PC-3 (cell line): ENCODE measurements around the gene KIF13A.

Experiments
- EZH2 ChIP-seq: fragments of 300-600 bp; sonication (generic); IDR thresholded peaks from one replicate; pipeline ENCODE4 v1.6.1; 2017; ENCODE audit warnings: antibody characterized with exemption, mild to moderate bottlenecking, low read length; ENCODE audit not compliant: unreplicated experiment
- EZH2phosphoT487 ChIP-seq: fragments of 300-600 bp; sonication (generic); IDR thresholded peaks from 2 replicates; pipeline ENCODE4 v1.6.1; 2018; ENCODE audit warnings: mild to moderate bottlenecking, antibody characterized with exemption, low read length, borderline replicate concordance
- TF ChIP-seq, protein P1 (sequence below): fragments of 300-600 bp; sonication (generic); conservative IDR thresholded peaks from 2 replicates; pipeline ENCODE4 v1.5.1; 2017; ENCODE audit warnings: antibody characterized with exemption, low read depth, mild to moderate bottlenecking, low read length

DNA sequence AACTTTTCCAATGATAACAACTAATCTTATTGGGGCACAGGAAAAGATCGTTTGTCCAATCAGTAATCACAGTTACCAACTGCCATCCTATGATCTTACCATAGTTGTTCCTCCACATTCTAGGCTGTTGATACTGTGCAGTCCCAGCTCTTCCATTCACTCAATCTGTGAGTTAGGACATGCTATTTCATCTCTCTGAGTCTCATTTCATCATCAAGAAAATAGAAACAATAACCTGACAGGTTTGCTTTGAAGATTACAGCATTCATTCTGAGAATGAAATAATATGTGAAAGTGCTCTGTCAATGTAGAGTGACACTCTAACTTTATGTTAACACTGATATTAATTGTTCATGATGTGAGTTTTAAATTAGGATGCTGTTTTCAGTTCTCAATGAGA is 89.8 kb downstream of the KIF13A start:
- TF ChIP-seq, protein P1, sequence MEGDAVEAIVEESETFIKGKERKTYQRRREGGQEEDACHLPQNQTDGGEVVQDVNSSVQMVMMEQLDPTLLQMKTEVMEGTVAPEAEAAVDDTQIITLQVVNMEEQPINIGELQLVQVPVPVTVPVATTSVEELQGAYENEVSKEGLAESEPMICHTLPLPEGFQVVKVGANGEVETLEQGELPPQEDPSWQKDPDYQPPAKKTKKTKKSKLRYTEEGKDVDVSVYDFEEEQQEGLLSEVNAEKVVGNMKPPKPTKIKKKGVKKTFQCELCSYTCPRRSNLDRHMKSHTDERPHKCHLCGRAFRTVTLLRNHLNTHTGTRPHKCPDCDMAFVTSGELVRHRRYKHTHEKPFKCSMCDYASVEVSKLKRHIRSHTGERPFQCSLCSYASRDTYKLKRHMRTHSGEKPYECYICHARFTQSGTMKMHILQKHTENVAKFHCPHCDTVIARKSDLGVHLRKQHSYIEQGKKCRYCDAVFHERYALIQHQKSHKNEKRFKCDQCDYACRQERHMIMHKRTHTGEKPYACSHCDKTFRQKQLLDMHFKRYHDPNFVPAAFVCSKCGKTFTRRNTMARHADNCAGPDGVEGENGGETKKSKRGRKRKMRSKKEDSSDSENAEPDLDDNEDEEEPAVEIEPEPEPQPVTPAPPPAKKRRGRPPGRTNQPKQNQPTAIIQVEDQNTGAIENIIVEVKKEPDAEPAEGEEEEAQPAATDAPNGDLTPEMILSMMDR: no peak
- TF ChIP-seq EZH2phosphoT487: no peak
- TF ChIP-seq EZH2: no peak
